ENCODE results near the gene HBQ1.
"Not testable (repeated sequence)": the region's sequence is repeated elsewhere in the genome, so short reads cannot be mapped to it uniquely, and the experiment has no call there.

The HBQ1 gene

GRCh38 chr16:162271-162991 is 17.8 kb upstream of the HBQ1 start:
- no peak for DNase-seq

GRCh38 chr16:163139-163538 is 17.1 kb upstream of the HBQ1 start:
- DNase-seq, result not testable (repeated sequence)

GRCh38 chr16:163696-164095 is 16.6 kb upstream of the HBQ1 start:
- DNase-seq, result not testable (repeated sequence)

GRCh38 chr16:164134-164823 is 16.0 kb upstream of the HBQ1 start:
- not testable (repeated sequence) for DNase-seq

- no peak for DNase-seq
Observed at GRCh38 chr16:164827-165538, 15.3 kb upstream of the HBQ1 start.

GRCh38 chr16:165539-166374 is 14.5 kb upstream of the HBQ1 start, which contains the start of gene HBM:
TSS of gene HBM (plus strand) at chr16:165978. CDS start at chr16:165998, 20 bp downstream.
- no peak for DNase-seq

GRCh38 chr16:166375-167121 is 13.7 kb upstream of the HBQ1 start:
- DNase-seq, result no peak

GRCh38 chr16:167122-167690 is 13.1 kb upstream of the HBQ1 start:
- no peak for DNase-seq

- DNase-seq, result no peak
Observed at GRCh38 chr16:168424-168823, 11.8 kb upstream of the HBQ1 start.

GRCh38 chr16:169014-169413 is 11.2 kb upstream of the HBQ1 start:
- DNase-seq, result no peak

GRCh38 chr16:170088-170507 is 10.2 kb upstream of the HBQ1 start:
- not testable (repeated sequence) for DNase-seq

GRCh38 chr16:170788-171187 is 9.5 kb upstream of the HBQ1 start:
- no peak for DNase-seq

- DNase-seq, result not testable (repeated sequence)
Observed at GRCh38 chr16:172374-172941, 7.8 kb upstream of the HBQ1 start, which contains the start of gene HBA2. TSS of gene HBA2 (plus strand) at chr16:172876. CDS start at chr16:172913, 37 bp downstream.

- not testable (repeated sequence) for DNase-seq
Observed at GRCh38 chr16:173211-173854, 6.9 kb upstream of the HBQ1 start.

- not testable (repeated sequence) for DNase-seq
Observed at GRCh38 chr16:173928-174769, 6.1 kb upstream of the HBQ1 start.

- no peak for DNase-seq
Observed at GRCh38 chr16:175011-175949, 5.0 kb upstream of the HBQ1 start.

- not testable (repeated sequence) for DNase-seq
Observed at GRCh38 chr16:176006-176405, 4.3 kb upstream of the HBQ1 start.
